UCSD-AML1 (cell line): ENCODE data around the gene ACTL9.

Experiments
- DNase-seq: peaks from one replicate; lab custom pipeline; 2025; ENCODE audit not compliant: unreplicated experiment; lab: John Stamatoyannopoulos, UW

ACTL9 gene

DNA sequence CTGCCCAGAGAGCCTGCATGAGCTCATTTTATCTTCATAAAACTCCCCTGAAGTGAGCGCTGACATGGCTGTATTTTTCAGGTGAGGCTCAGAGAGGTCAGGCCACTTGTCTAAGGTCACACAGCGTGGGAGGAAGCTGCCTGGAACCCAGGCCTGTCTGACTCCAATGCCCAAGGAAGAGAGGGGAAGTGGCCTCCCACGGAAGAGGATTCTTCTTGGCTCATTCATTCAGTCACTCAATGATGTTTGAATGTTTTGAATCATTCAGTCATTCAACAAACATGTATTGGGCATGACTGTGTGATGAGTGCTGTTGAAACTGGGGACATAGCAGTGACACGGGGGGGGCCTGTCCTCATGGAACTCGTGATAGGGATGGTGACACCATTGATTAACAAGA lies 12.0 kb downstream of the ACTL9 start:
- DNase-seq, result no peak

DNA sequence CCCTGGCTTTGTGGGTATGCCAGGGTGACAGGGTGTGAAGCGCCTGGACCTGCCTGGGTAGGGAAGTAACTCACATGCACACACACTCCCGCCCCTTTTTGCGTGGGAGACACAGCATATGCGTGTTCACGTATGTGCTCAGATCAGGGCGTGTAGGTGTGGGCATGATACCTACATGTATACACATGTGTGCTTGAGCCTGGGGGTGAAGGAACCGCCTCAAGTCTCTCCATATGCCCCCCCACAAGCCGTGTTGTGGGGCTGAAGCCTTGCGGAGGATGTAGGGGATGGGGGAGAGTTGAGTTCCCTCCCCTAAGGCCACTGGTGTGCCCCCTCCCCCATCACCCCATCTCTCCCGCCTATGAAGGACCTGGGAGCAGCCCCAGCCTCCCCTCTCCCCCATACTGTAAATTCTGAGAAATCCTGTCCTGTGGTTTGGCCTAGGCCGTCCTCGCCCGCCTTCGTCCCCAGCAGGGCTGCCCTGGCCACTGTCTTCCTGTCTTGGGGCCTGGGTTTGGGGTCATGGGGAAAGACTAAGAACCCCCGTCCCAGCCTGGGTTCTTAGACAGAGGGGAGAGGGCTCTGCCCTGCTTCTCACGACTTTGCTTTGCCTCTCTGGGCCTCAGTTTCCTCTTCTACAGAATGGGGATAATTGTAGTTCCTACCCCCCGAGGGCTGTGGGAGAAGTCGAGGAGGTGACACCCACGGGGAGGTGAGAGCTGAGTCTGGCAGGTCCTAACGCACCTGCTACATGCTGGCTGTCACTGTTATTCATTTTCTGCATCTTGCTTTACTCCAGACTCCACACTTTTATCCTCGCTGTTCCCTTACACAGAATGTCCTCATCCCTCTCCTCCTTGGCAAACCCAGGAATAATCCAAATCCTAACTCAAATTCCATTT lies 14.3 kb downstream of the ACTL9 start:
- DNase-seq, result no peak

DNA sequence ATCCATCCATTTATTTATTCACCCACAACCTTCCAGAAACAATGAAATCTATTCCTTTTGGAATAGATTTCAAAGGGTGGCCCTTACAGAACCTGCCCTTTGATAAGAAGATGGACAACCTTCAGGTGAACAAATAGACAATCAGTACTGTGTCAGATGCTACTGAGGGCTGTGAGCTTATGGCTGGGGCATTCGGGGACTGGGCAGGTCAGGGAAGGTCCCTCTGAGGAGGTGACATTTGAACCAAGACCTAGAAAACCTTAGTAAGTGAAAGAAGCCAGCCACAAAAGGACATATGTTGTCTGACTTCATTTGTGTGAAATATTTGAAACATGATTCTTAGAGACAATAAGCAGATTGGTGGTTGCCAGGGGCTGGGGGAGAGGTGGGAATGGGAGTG lies 15.7 kb downstream of the ACTL9 start:
- no peak for DNase-seq

DNA sequence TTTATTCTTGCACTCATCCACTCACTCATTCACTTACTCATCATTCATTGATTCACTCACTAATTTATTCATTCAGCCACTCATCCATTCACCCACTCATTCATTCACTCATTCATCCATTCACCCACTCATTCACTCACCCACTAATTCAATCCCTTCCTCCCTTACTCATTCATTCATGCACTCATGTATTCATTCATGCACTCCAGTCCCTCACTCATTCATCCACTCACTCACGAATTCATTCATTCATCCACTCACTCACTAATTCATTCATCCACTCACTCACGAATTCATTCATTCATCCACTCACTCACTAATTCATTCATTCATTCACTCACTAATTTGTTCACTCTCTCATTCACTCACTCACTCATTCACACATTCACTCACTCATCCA lies 16.1 kb downstream of the ACTL9 start:
- no peak for DNase-seq

DNA sequence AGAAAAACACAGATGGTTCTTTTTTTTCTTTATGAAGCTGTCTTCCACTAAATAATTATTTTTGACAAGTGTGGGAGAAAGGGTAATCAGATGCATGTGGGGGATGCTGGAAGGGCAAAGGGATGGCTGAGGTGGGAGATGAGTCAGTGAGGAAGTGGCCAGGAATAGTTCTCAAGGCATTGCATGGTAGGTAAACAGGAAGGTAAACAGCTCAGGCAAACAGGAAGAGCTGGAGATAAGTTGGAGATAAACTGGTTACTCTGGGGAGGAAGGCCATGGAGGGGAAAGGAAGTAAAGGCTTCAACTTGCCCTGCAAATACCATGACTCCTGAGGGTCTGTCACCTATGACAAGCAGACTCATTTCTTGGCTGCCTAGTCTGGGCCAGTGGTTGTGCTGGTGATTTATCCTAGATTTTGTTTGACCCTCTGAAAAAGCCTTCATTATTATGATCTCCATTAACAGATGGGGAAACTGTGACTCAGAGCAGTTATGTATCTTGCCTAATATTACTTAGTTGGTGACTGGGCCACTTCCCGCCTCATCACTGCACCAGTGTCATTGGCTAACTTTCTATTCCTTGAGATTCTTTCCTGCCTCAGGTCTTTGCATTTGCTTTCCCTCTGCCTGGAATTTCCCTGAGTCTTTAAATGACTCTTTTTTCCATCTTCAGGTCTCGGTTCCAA lies 17.1 kb downstream of the ACTL9 start:
- DNase-seq, result no peak

DNA sequence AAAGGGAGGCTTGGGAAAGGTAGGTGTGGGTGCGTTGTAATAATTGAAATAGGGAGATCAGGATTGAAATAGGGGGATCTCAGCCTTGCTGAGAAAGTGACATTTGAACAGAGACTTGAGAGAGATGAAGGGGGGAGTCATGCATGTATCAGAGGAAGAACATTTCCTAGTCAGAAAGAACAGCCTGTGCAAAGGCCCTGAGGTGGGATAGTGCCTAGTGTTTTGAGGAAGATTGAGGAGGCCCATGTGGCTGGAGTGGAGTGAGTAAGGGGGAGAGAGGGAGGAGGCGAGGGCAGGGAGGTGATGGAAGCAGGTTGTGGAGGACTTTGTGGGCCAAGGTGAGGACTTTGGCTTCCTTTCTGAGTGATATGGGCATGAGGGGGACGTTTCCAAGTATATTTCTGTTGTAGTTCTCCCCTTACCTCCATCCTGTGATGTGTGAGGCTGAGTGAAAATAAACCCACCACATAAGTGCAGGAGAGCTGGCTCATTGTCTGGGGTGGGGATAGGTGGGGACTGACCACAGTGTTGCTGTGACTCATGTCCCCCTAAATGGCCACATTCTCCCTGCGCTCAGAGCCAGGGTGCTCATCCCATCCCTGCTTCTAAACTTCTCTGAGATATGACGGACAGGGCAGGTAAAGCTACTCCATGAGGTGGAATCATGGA lies 17.8 kb downstream of the ACTL9 start:
- no peak for DNase-seq

DNA sequence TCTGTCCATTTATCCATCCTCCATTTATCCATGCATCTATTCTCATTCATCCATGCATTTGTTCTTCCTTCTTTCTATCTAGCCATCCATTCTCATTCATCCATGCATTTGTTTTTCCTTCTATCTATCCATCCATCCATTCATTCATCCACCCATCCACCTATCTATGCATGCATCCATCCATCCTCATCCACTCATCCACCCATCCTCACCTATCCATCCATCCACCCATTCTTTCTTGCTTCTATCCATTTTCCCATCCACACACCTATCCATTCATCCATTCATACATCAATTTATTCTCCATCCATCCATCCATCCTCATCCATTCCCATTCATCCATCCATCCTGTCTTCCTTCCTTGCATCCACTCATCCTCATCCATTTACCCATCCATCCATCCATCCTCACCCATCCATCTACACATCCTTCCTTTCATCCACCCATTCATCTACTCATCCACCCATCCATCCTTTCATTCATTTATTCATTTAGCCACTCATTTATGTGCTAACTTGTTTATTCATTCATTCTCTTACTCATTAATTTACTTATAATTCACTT lies 20.3 kb downstream of the ACTL9 start:
- DNase-seq, result no peak

DNA sequence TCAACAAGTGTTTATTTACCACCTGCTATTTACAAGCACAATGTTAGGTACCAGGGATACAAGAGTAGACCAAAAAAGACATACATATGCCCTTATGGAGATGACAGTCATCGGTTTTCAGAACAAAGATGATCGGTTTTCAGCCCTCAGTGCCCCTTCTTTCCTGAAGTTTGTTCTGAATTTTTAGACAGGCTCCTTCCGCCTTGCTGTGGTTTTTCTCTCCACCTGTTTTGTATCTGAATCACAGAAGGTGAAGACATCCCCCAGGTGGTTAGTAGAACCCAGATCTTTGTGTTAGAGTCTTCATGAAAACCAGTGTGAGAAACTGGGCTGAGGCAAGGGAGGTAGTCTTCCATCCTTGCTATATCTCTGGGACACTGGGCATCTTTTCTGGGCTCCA lies 23.5 kb downstream of the ACTL9 start:
- no peak for DNase-seq

DNA sequence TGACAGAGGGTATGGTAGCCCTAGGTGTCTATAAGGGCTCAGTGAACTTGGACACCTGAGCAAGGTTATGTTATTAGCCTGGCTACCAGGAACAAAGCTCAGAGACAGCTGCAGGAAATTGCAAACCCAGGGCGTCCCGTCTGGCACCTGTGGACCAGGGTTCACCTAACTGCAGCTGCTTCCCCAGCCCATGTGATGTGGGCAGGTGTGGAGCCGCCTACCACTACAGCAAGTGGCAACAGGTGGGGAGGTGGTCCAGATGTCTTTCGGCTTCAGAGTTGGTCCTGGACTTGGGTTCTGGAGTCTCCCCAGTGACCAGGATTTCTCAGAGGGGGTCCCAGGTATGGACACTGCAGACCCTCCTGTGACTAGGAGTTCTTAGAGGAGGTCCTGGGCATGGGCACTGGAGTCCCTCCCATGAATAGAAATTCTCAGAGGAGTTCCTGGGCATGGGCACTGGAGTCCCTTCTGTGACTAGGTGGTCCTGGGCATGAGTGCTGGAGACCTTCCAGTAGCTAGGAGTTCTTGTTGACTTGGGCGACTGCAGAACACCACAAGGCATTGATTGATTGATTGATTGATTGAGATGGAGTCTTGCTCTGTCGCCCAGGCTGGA lies 25.2 kb downstream of the ACTL9 start:
- DNase-seq, result no peak

DNA sequence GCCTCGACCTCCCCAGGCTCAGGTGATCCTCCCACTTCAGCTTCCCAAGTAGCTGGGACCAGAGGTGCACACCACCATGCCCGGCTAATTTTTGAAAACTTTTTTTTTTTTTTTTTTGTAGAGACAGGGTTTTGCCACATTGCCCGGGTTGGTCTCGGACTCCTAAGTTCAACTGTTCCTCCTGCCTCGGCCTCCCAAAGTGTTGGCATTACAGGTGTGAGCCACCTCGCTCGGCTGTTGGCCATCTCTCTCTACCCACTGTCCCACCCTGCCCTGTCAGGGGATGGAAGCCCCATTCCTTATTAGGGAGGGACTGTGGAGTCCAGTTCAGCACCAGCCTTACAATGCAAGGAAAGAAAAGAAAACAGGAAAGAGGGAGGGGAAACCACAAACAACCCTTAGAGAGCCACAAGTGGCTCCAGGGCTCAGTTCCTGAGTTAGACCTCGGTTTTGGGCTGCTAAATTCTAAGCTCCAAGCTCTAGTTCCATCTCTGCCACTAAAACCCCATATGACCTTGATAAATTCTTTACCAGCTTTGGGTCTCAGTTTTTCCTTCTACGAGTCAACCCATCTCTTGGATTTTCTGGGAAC lies 31.7 kb downstream of the ACTL9 start:
- peak; percentile 24 for DNase-seq

DNA sequence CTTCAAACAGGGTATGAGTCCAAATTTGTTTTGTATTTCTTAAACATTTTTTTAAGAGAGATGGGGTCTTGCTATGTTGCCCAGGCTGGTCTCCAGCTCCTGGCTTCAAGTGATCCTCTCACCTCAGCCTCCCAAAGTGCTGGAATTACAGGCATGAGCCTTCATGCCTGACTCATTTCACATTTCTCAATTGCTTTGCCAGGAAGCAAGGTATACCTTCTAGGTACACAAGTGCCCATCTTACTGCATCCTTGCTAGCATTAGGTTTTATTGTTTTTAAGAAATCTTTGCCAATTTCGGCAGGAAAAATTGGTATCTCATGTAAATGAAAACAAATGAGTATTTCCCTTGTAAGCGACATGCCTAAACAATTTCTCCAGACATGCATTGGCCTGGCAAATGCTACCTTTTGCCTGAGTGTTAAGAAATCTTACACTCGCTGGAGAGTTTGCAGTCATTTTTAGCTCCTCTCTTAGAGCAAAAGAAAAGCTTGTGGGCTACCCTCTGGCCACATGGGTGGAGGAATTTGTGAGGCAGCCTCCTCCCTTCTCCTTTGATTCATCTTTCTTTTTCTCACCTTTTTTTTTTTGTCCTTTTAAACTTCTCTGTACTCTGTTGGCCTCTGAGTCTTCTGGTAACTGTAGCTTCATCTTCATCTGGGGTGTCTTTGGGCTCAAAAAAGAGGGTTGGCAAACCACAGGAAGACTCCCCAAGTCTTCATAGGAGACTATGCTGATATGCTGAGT lies 33.0 kb downstream of the ACTL9 start:
- DNase-seq, result no peak

DNA sequence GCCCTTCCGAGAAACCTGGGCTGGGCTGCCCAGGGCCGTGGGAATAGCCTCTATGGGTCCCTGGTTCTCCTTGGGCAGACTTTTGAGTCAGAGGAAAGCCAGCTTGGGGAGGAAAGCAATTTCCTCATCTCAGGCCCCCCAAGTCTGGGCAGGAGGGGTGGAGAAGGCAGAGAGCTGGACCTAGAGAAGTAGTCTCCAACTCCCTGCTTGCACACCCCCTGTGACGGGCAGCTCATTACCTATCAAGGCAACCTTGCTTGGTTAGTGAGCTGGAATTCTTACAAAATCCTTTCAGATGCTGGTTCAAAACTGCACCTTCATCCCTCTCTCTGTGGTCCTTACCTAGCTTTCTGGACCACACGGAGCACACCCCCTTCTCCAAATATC lies 33.9 kb downstream of the ACTL9 start:
- DNase-seq, result no peak

DNA sequence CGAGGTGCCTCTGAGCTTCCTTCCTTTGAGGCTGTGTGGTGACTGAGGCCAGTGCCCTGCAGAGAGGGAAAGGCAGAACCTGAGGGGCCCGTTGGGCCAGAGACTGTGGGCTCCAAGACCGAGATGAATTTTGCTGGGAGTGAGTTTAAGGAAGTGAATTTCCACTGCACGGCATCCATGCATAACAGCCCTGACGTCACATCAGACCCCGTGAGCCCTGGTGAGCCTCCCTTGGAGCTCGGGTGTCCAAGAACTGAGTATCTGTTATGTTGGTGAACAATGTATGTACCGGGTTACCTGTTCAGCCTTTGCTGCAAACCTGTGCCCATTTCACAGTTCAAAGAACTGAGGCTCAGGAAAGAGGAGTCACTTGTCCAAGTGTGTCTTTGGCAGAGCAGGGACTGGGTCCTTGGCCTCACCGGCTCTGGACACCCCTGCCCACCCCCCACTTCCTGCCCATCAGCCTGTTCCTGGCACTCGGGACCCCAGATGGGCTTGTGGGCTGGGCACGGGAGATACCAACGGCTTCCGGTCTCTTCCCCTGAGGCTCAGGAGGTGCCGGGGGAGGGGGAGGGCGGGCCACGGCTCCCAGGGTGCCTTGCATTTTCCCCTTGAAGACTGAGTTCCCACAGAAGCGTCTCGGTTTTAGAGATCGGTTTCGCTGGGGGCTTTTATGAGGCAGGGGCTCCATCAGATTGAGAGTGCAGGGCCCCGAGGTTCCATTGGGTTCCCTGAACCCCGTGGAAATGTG lies 34.5 kb downstream of the ACTL9 start:
- DNase-seq, result no peak

DNA sequence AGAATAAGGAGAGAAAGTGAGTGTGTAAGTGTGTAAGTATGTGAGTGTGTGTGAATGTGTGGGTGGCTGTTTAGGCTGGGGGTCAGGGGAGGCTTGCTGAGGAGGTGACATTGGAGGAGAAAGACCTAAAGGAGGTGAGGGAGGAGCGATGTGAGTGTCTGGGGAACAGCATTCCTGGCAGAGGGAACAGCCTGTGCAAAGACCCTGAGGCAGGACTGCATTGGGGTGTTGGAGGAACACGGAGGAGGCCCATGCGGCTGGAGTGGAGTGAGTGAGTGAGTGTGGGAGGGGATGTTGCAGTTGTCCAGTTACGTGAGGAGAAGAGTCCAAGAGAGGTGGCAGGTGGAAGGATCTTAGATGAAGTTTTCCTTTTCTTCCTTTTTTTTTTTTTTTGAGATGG lies 36.3 kb downstream of the ACTL9 start:
- DNase-seq, result no peak

DNA sequence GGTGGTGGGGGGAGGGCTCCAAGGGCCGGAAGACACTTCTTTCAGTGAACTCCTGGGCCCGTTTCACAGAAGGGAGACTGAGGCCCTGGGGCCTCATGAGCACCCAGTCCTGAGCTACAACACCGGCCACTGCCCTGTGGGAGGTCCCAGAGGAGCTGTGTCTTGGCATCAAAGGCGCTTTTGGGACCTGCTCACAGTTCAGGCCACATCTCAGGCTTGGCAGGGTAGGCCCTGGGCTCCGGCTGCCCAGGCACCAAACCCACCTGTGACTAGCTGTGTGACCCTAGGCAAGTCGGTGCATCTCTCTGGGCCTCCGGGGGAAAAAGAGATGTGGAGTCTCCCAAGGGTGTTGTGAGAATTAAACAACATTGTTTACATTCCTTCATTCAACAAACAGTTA lies 38.7 kb downstream of the ACTL9 start:
- DNase-seq, result no peak

DNA sequence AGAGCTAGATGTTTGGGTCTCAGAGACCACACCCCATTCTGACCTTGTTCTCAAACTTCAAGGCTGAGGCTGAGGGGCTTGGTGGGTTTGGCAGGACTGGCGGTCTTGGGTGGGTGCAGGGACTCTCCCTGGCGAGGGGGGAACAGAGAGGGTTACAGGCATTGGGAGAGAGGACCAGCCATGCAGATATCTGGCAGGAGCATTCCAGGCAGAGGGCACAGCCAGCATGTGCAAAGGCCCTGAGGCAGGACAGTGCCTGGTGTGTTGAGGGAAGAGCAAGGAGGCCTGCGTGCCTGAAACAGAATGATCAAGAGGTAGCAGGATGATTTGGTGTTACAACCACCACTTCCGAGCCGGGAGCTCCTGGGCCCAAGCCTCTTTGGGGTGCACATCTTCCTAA lies 40.7 kb downstream of the ACTL9 start:
- DNase-seq, result no peak

DNA sequence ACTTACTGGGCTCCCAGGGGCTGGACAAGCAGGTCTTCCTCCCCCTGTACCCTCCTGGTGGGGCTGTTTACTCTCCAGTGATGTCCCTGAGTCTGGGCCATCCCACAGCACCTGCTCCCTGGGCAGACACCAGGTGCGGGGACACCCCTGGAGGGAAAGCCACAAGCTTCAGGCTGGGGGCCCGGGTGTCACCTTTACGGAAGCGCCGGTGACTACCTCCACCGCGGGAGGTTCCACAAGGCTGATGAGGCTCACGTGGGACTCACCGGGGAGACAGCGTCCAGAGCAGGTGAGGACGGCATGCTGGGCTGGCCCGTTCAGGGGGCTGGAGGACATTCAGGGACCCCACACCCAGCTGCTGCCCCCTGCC lies 43.3 kb downstream of the ACTL9 start:
- no peak for DNase-seq

DNA sequence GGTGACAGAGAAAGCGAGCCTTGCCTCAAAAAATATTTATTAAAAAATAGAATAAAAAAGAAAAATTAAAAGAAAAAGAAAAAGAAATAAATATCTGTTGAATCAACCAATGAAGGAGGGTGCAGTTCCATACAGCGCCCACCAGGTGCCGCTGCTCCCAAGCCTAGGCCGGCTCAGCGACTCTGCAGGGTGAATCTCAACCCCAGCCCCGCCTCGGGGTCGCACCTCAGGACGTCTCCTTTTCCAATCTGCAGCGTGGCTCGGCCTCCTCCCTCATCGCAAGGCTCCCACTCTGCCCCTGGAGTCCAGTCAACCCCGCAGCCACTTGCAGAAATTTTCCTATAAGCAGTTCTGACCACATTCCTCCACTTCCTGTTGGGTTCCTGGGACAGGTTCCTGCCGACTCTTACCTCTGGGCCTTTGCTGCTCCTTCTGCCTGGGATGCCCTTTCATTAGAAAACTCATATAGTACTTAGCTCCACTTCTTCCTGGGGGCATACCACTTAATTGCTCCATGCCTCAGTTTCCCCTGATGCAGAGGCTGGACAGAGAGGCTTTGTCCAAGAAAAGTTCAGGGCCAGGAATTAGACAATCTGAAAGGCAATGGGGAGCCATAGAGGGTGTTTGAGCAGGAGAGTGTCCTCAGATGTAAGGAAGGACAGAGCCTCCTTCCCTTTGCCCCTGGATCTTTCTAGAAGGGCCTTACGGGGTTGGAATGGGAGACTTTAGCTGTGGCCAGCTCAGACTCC lies 43.8 kb downstream of the ACTL9 start:
- peak; percentile 62 for DNase-seq

DNA sequence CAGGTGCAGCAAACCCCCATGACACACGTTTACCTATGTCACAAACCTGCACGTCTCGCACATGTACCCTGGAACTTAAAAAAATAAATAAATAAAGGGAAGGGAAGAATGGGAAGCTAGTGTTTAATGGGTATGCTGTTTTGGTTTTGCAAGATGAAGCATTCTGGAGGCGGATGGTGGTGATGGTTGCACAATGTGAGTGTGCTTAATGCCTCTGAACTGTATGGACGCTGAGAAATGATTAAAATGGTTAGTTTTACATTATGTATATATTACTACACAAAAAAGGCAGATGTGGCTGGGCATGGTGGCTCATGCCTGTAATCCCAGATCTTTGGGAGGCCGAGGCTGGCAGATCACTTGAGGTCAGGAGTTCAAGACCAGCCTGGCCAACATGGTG lies 50.4 kb downstream of the ACTL9 start:
- no peak for DNase-seq
